ENCODE data around the gene KCNAB1.

KCNAB1 gene

GRCh38 chr3:156492801-156493261 is 372.5 kb downstream of the KCNAB1 start:
- no peak for DNase-seq (ENCODE audit: low spot score)

GRCh38 chr3:156493887-156494286 is 373.5 kb downstream of the KCNAB1 start:
- DNase-seq (ENCODE audit: low spot score), result no peak

- no peak for DNase-seq (ENCODE audit: low spot score)
Observed at GRCh38 chr3:156495816-156496215, 375.4 kb downstream of the KCNAB1 start.

GRCh38 chr3:156497326-156497725 is 376.9 kb downstream of the KCNAB1 start:
- DNase-seq (ENCODE audit: low spot score), result no peak

- DNase-seq (ENCODE audit: low spot score), result no peak
Observed at GRCh38 chr3:156498307-156498706, 377.9 kb downstream of the KCNAB1 start.

- DNase-seq (ENCODE audit: low spot score), result no peak
Observed at GRCh38 chr3:156507285-156507684, 386.9 kb downstream of the KCNAB1 start.

- peak; percentile 53 for DNase-seq (ENCODE audit: low spot score)
Observed at GRCh38 chr3:156509189-156510174, 389.1 kb downstream of the KCNAB1 start.

GRCh38 chr3:156511987-156512677 is 391.8 kb downstream of the KCNAB1 start:
- DNase-seq (ENCODE audit: low spot score), result no peak

GRCh38 chr3:156513619-156514018 is 393.2 kb downstream of the KCNAB1 start:
- DNase-seq (ENCODE audit: low spot score), result no peak

- no peak for DNase-seq (ENCODE audit: low spot score)
Observed at GRCh38 chr3:156516284-156516683, 395.9 kb downstream of the KCNAB1 start.

- no peak for DNase-seq (ENCODE audit: low spot score)
Observed at GRCh38 chr3:156516961-156517360, 396.6 kb downstream of the KCNAB1 start.

GRCh38 chr3:156518726-156519125 is 398.3 kb downstream of the KCNAB1 start:
- no peak for DNase-seq (ENCODE audit: low spot score)

- DNase-seq (ENCODE audit: low spot score), result no peak
Observed at GRCh38 chr3:156519758-156520162, 399.4 kb downstream of the KCNAB1 start.

- no peak for DNase-seq (ENCODE audit: low spot score)
Observed at GRCh38 chr3:156522673-156523072, 402.3 kb downstream of the KCNAB1 start.

- no peak for DNase-seq (ENCODE audit: low spot score)
Observed at GRCh38 chr3:156525808-156526207, 405.4 kb downstream of the KCNAB1 start.

- DNase-seq (ENCODE audit: low spot score), result no peak
Observed at GRCh38 chr3:156527060-156527459, 406.7 kb downstream of the KCNAB1 start.

- DNase-seq (ENCODE audit: low spot score), result no peak
Observed at GRCh38 chr3:156530980-156531379, 410.6 kb downstream of the KCNAB1 start.

- DNase-seq (ENCODE audit: low spot score), result no peak
Observed at GRCh38 chr3:156532730-156533129, 412.4 kb downstream of the KCNAB1 start.

GRCh38 chr3:156533205-156533604 is 412.8 kb downstream of the KCNAB1 start:
- DNase-seq (ENCODE audit: low spot score), result no peak

GRCh38 chr3:156535162-156535627 is 414.8 kb downstream of the KCNAB1 start:
- no peak for DNase-seq (ENCODE audit: low spot score)

- no peak for DNase-seq (ENCODE audit: low spot score)
Observed at GRCh38 chr3:156535798-156536197, 415.4 kb downstream of the KCNAB1 start.

GRCh38 chr3:156536524-156537316 is 416.3 kb downstream of the KCNAB1 start:
- DNase-seq (ENCODE audit: low spot score), result no peak
